ENCODE data around the gene MBNL1.
A peak's percentile ranks its signal among the peaks of the same experiment; 100 is the strongest.
"Not testable (repeated sequence)": the region's sequence is repeated elsewhere in the genome, so short reads cannot be mapped to it uniquely, and the experiment has no call there.

Gene MBNL1

GRCh38 chr3:152352554-152352953 lies 83.8 kb downstream of the MBNL1 start:
- ATAC-seq, result no peak

- ATAC-seq, result no peak
Observed at GRCh38 chr3:152353578-152353977, 84.8 kb downstream of the MBNL1 start.

GRCh38 chr3:152355744-152356665 lies 87.3 kb downstream of the MBNL1 start:
- ATAC-seq, result no peak

GRCh38 chr3:152356870-152357276 lies 88.1 kb downstream of the MBNL1 start:
- peak; percentile 78 to 82 for ATAC-seq

- ATAC-seq, result peak in 1 of 2 donors; percentile 42
Observed at GRCh38 chr3:152357587-152357986, 88.9 kb downstream of the MBNL1 start.

- ATAC-seq, result no peak
Observed at GRCh38 chr3:152359385-152360248, 90.9 kb downstream of the MBNL1 start.

GRCh38 chr3:152360302-152360701 lies 91.6 kb downstream of the MBNL1 start:
- no peak for ATAC-seq

- peak; percentile 71 to 73 for ATAC-seq
Observed at GRCh38 chr3:152360966-152361365, 92.2 kb downstream of the MBNL1 start.

- ATAC-seq, result no peak
Observed at GRCh38 chr3:152362086-152362485, 93.4 kb downstream of the MBNL1 start.

- peak; percentile 44 to 67 for ATAC-seq
Observed at GRCh38 chr3:152364237-152364636, 95.5 kb downstream of the MBNL1 start.

- ATAC-seq, result no peak
Observed at GRCh38 chr3:152365126-152365525, 96.4 kb downstream of the MBNL1 start.

GRCh38 chr3:152365766-152366593 lies 97.3 kb downstream of the MBNL1 start:
- no peak for ATAC-seq

- not testable (repeated sequence) for ATAC-seq
Observed at GRCh38 chr3:152367192-152367591, 98.5 kb downstream of the MBNL1 start.

- not testable (repeated sequence) for ATAC-seq
Observed at GRCh38 chr3:152372633-152373032, 103.9 kb downstream of the MBNL1 start.

- no peak for ATAC-seq
Observed at GRCh38 chr3:152373379-152373778, 104.7 kb downstream of the MBNL1 start.

- ATAC-seq, result peak in 1 of 2 donors; percentile 56
Observed at GRCh38 chr3:152374262-152374990, 105.7 kb downstream of the MBNL1 start.

GRCh38 chr3:152375546-152375945 lies 106.8 kb downstream of the MBNL1 start:
- no peak for ATAC-seq

- ATAC-seq, result peak in 1 of 2 donors; percentile 9
Observed at GRCh38 chr3:152376351-152377183, 107.8 kb downstream of the MBNL1 start.

GRCh38 chr3:152377184-152377570 lies 108.4 kb downstream of the MBNL1 start:
- ATAC-seq, result no peak

- no peak for ATAC-seq
Observed at GRCh38 chr3:152379415-152380042, 110.8 kb downstream of the MBNL1 start.
